Measurements from ENCODE around the gene OR5AN1.
"Not testable (repeated sequence)": the region's sequence is repeated elsewhere in the genome, so short reads cannot be mapped to it uniquely, and the experiment has no call there.

The OR5AN1 gene, protein sequence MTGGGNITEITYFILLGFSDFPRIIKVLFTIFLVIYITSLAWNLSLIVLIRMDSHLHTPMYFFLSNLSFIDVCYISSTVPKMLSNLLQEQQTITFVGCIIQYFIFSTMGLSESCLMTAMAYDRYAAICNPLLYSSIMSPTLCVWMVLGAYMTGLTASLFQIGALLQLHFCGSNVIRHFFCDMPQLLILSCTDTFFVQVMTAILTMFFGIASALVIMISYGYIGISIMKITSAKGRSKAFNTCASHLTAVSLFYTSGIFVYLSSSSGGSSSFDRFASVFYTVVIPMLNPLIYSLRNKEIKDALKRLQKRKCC

DNA sequence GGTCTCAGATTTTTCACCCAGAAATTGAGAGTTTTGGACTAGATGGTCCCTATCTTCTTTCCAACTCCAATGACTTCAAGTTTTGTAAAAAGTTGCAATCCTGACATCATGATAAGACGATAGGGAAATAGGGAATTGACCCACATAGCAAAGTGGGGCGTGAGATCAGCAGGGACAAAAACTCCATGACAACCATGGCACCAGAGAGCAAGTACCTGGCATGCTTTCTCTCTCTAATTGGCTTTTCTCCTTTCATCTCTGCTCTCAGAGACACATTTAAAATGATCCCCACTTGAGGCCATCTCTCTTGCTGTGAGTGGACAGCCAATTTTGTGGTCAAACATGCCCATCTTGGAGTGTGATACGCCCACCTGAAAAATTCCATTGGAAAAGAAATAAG lies at the start of gene OR5AN1:
OR5AN1 (plus strand) TSS at position 301 of the 400 bp plus-strand sequence. CDS start 5,564 bp downstream, outside the sequence.
- no peak for DNase-seq (ENCODE audit: low read depth in 2 of 2)

DNA sequence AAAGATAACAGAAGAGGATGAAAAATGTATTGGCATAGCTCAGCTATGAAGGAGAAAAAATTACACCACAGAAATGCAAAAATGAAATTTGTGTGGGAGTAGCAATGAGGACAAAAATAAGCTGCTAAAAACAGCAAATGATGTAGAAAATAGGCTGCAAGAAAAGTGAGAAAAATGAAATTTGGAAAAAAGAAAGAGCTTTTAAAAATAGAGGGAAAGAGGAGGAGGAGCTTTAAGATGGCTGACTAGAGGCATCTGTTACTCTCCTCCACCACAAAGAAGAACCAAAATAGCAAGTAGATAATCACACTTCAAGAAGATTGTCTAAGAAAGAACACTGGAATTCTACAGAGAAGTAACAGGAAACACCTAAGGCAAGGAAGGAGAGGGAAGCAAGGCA lies 23.7 kb upstream of the OR5AN1 start:
- DNase-seq (ENCODE audit: low read depth in 2 of 2) = no peak

DNA sequence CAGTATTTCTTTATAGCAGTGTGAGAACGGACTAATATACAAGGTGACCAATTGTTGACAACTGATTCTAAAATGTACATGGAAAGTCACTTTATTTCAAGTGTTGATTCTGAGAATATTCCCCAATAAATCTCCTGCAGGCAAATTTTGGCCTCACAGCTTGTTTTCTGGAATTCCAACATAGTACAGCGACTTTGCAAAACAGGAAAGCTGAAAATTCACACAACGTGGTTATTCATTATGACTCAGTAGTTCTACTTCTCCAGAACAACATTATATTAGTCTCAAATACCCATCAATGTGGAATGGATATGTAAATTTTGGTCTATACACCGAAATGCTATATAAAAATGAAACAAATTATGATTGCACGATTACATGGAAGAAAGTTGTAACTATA lies 22.5 kb upstream of the OR5AN1 start:
- DNase-seq (ENCODE audit: low read depth in 2 of 2) = no peak

DNA sequence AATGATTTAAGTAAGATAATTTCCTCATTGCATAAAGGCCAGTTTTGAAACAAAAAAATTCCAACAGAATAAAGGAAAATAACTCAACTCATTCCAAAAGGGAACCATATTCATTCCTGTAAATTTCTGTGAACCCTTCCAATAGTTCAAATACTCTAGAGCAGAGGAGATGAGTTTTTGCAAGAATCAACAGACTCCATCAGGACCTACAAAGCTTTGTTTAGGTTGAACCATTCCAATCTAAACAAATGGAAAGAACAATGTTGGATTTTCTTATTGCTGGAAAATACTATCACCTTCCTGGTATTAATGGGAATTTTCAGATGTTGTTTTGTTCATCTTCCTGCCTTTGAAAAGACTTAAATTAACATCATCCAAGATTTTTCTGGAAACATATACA lies 21.8 kb upstream of the OR5AN1 start:
- DNase-seq (ENCODE audit: low read depth in 2 of 2) = no peak

DNA sequence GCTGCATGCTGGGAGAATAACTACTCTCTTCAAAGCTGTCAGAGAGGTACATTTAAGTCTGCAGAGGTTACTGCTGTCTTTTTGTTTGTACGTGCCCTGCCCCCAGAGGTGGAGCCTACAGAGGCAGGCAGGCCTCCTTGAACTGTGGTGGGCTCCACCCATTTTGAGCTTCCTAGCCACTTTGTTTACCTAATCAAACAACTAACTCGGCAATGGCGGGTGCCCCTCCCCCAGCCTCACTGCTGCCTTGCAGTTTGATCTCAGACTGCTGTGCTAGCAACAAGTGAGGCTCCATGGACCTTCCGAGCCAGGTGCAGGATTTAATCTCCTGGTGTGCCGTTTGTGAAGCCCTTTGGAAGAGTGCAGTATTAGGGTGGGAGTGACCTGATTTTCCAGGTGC lies 9.0 kb upstream of the OR5AN1 start:
- DNase-seq (ENCODE audit: low read depth in 2 of 2) = not testable (repeated sequence)

DNA sequence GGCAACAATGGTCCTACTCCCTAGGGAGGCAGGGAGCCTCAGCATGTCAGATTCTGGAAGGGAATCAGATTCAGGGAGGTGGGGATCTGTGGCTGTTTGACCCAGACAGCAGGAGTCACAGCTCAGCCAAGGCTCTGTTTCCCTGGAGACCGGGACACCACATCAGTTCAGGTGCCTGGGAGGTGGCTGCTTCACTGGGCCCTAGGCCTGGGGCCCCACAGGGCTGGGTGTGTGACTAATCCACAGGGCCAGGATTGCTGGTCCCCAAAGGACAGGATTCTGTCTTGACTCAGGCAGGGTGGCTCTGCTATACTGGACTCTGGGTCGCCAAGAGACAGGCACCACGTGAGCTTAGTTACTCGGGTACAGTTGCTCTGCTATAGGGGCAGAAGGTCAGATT lies 3.5 kb upstream of the OR5AN1 start:
- DNase-seq (ENCODE audit: low read depth in 2 of 2) = no peak

DNA sequence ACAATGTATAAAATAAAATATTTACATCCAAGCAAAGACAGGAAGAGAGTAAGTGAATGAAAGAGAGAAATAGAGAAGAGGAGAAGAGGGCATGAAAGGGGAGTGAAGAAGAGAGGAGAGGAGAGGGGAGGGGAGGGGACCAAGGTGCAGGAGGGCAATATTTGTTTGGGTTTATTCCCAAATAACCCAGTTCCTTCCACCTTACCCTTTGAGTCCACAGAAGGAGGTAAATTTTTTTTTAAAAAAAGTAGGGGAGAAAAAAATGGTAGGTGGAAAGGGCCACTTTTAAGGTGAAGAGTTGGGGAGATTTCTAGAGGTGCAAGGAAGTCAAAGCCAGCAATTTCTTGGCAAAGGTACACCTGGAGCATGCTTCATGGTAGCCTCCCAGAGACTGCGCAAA lies 2.1 kb upstream of the OR5AN1 start:
- no peak for DNase-seq (ENCODE audit: low read depth in 2 of 2)

DNA sequence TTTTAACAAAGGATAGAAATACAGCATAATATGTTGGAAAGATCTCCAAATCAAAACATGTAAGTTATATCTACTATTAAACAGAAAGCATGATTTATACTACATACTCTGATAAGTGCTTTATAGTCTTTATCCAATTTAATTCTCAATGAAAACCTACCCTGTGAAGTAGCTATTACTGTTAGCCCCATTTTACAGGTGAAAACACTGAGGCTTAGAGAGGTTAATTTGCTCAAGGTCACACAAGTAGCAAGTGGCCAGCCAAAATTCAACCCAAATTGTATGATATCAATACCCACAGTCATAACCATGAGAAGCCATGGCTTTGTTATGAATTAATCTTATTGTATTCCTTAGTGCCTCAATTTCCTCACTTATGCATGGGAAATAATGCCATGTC lies 675 bp upstream of the OR5AN1 start:
- DNase-seq (ENCODE audit: low read depth in 2 of 2) = no peak

DNA sequence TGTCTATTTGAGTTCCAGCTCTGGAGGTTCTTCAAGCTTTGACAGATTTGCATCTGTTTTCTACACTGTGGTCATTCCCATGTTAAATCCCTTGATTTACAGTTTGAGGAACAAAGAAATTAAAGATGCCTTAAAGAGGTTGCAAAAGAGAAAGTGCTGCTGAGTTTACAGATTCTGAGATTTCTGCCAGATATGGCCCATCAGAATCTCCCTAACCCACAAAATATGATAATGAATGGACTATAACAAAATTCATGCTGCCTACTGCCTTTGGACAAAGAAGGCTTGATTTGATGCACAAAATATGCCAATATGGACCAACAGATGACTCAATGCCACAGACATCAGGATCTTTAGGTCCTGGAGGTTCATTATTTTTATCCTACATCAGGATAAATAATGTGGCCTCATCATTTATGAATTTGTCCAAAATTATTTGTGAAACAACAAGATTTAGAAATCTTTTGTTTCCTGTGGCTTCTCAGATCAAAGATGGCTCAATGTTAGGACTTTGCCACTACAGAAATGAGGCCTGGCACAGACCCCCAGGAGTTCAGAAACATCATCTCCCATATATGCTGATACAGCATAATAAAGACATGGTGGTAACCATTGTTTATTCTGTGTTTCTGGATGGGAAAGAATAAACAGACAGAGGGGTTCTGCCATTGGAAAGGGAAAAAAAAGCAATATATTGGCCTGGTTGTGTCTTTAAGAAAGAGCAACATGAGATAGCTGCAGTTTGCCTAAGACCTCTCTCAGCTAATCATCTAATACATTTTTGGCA lies 6.7 kb downstream of the OR5AN1 start:
- DNase-seq (ENCODE audit: low read depth in 2 of 2) = no peak

DNA sequence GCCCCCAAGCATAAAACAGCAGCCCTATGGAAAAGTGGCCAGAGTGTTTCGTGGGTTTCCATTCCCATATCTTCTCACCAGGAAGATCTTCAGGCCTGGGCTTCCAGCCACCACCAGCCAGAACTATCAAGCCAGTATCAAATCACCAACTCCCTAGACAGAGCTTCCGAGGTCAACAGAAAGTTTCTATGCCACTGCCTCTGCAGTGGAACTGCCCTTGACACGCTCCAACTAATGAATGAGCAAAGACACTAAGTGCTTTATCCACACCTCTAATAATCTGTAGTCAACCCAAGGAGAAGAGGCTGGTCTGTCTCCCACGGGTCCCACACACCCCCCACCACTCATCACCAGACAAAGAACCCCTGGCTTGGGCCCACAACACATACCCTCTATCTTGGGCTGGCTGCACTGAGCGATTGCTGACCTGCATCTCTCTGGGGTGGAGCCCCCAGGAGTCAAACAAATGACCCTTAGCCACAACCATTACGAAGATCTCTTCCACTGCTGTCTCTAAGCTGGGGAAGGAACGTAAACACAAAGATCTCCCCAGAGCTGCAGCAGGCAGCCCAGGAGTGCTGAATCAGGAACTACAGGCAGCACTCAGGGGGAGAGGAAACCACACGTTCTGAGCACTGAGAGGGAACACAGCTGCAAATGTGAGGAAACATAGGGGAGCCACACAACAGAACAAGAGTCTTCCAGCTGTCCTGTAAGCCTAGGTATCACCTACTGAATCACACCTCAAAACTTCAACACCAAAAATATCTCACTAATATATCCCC lies 9.7 kb downstream of the OR5AN1 start:
- no peak for DNase-seq (ENCODE audit: low read depth in 2 of 2)

DNA sequence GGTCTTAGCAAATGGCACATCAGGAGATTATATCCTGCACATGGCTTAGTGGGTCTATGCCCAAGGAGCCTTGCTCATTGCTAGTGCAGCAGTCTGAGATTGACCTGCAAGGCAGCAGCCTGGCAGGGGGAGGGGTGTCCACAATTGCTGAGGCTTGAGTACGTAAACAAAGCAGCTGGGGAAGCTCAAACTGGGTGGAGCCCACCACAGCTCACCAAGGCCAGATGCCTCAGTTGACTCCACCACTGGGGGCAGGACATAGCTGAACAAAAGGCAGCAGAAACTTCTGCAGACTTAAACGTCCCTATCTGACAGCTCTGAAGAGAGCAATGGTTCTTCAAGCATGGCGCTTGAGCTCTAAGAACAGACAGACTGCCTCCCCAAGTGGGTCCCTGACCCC lies 13.6 kb downstream of the OR5AN1 start:
- DNase-seq (ENCODE audit: low read depth in 2 of 2) = not testable (repeated sequence)

DNA sequence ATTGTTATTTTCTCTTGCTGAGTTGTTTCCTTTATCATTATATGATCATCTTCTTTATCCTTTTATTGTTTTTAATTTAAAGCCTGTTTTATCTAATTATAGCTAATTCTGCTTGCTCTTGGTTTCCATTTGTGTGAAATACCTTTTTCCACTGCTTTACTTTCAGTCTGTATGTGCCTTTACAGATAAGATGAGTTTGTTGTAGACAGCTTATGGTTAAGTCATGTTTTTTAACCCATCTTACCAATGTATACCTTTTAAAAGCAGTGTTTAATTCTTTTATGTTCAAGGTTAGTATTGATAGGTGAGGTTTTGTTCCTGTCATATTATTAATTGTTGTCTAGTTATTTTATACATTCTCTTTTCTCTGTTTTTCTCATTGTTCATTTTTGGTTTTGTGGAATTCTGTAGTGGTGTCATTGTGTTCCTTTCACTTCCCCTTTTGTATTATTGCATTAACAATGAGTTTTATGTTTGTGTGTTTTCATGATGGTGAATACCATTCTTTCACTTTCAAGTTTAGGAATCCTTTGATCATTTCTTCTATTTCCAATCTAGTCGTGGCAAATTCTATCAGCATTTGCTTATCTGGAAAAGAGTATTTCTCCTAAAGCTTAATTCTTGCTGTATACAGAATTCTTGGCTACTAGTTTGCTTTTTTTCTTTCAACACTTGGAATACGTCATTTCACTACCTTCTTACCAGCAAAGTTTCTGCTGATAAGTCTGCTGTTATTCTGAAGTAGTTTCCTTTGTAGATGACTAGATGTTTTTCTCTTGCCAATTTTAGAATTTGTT lies 21.8 kb downstream of the OR5AN1 start:
- no peak for DNase-seq (ENCODE audit: low read depth in 2 of 2)

DNA sequence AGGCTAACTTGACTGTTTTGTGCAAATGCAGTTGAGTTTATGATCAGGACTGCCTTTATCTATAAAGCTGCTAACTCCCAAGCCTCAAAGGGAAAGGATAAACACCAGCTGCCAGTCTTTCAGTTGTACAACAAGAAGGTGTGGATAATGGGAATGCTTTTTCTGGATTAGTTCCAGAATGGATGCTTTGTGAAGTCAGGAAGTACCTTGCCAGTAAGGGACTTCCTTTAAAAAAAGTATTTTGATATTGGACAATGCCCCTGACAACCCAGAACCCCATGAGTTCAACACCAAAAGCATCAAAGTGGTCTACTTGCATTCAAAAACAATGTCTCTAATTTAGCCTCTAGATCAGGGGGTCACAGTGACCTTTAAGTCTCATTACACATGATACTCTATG lies 35.5 kb downstream of the OR5AN1 start:
- no peak for DNase-seq (ENCODE audit: low read depth in 2 of 2)

DNA sequence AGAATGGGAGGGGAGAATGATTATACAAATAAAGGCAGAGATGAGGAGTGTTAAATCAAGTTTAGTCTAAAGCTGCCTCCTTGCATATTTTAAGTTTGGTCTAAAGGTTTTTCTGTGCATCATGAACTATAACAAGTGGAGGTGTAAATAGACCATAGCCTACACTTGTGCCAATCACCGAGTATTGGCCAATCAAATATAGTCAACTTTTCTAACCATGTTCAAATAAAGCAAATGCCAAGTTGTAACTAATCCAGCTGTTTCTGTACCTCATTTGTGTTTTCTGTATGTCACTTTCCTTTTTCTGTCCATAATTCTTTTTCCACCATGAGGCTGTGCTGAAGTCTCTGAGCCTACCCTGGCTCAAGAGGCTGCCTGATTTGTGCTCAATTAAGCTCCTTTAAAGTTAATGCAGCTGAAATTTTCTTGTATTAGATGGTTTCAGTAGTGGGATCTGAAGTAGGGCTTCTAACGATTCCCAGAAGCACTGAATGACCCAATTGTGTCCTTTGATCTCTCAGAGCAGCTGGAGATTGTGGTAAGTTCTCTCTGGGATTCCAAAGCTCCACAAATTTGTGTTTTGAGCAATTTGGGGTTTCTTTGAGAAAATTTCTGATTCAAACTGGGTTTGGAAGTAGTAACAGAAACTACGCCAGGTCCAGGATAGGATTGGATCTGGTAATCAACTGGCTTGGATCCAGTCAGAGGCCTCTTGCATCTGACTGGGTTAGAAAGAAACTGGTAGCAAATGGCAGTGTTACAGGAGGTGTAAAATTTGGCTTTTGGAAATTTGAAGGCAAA lies 42.0 kb downstream of the OR5AN1 start:
- no peak for DNase-seq (ENCODE audit: low read depth in 2 of 2)

DNA sequence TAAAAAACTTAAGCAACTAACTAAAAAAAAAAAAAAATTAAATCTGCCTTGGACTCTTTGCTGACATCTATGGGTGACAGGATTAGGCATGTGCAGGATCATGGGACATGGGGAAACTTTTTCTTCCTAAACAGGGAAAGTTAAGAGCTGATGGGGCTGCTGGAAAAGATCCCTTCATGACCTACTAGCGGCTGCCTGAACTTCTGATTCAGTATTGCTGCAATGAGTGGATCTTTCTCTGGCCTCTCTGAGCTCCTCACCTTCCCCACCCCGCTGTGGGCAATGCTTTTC lies 42.5 kb downstream of the OR5AN1 start:
- no peak for DNase-seq (ENCODE audit: low read depth in 2 of 2)

DNA sequence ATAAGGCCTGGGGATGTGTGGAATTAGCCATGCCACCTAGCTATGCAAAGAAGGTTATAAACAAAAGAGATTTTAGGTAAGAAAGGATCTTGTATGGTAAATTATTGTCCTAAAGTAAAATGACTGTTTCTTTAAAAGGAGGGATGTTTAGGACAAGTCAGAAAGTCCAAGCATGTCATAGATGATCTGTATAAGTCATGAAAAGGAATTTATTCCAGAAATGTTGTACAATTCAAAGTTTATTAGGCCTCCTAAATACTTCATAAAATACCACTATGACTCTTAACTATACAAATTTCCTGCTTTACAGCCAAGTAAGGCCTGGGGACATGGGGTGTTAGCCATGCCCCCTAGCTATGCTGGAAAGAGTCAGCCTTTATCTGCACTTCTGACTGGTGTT lies 44.9 kb downstream of the OR5AN1 start:
- DNase-seq (ENCODE audit: low read depth in 2 of 2) = no peak

DNA sequence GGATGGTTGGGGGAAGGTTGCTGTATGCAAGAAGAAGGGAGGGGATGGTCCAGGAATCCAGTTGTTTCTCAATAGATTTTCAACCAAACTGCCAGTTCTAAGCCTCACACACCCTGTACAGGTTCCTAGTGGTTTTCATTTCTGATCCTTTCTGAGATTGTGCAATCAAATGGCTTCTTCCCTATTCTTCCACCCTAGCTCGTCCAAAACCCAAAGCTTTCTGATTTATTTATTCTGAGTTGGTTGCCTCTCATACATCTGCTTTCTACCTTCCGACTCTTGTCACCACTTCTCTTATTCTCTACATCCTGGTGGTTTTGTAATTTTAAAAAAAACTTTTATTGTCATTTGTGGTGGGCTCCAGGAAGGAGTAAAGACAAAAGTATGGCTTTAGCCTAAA lies 55.0 kb downstream of the OR5AN1 start:
- no peak for DNase-seq (ENCODE audit: low read depth in 2 of 2)

DNA sequence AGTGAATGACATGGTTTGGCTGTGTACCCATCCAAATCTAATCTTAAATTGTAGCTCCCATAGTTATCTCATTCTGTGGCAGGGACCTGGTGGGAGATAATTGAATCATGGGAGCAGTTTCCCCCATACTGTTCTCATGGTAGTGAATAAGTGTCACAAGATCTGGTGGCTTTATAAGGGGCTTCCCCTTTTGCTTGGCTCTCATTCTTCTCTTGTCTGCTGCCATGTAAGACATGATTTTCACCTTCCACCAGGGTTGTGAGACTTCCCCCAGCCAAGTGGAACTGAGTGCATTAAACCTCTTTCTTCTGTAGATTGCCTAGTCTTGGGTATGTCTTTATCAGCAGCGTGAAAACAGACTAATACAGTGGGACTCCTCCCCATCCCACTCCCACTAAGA lies 56.4 kb downstream of the OR5AN1 start:
- no peak for DNase-seq (ENCODE audit: low read depth in 2 of 2)

DNA sequence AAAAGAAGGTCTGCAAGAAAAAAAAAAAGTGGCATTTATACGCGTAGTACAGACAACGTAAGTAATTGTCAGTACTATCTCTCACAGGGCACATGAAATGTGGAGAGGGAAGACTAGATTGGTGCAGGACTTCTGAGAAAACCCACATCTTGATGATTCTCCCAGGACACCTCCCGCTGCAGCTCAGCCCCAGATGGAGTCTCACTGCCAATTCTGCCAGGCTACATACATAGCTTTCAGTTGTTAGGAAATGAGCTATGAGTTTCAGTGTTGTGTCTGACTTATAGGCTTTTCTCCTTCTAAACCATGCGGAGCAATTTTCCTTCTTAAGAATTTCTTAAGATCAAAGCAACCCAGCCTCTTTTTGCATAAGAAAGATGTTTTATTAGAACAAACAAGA lies 57.9 kb downstream of the OR5AN1 start:
- no peak for DNase-seq (ENCODE audit: low read depth in 2 of 2)

DNA sequence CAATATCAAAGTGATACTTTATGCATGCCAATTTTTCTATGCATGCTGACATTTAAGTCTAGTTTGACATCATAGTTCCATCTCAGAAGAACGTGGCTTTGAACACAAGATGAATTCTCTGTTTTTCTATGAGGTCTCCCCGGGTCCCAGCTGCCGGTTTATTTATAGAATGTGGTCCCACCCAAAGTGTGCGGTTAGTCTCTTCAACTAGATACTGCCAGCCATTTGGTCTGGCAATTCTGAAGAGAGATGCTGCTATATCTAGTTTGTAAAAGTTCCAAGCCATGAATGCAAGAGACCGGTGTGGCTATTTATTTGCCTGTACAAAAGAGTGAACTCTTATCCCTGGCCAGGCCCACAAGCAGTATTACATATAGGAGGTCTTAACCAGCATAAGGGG lies 58.3 kb downstream of the OR5AN1 start:
- no peak for DNase-seq (ENCODE audit: low read depth in 2 of 2)

DNA sequence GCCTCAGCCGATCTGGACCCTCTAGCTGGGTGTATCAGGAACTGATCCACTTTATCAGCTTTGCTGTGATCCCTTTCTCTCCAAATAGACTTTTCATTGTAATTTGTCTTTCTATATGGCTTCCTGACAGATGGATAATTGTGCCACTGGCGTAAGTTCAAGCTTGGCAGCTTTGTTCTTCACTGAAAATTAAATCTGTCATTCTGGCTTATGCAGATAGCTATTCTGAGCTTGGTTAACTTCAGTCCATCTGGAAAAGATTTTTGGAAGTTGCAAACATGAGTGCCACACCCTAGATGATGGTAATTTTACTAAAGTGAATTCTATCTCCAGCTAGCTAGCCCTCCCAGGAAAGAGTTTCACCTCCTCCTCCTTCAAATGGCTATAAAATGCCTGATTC lies 59.5 kb downstream of the OR5AN1 start:
- no peak for DNase-seq (ENCODE audit: low read depth in 2 of 2)

All from stimulated activated CD4-positive, alpha-beta T cell treated with anti-CD3 and anti-CD28 coated beads, Interleukin-15, amount 100 ng/mL, for 48 hours (primary cell).